ENCODE measurements around the gene ATP2B3.

Gene ATP2B3

DNA sequence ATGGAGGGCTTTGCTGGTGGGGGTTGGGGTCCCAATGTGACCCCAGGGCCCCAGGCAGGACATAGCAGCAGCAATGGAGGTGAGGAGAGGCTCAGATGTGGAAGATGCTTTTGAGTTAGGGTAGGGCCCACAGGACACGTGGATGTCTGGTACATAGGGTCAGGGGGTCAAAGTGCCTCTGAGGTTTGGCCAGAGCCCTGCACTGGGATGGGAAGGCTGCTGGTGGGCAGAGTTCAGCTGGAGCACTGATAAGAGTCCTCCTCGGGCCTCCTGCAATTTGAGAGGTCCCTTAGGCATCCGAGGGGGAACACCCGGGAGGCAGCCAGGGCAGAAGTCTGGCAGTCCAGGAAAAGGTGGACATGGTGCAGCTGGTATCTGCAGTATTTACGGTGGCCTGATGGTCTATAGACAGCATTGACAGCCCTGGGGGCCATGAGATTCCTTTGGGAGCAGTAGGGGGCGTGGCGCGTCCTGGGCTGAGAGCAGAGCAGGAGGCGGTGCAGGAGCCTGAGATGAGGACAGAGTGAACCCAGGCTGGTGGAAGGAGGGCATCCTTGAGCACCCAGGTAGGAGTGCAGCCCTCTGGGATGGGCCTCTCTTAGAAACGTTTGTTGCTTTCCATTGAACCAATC lies 58.9 kb downstream of the ATP2B3 start:
- DNase-seq: no peak

DNA sequence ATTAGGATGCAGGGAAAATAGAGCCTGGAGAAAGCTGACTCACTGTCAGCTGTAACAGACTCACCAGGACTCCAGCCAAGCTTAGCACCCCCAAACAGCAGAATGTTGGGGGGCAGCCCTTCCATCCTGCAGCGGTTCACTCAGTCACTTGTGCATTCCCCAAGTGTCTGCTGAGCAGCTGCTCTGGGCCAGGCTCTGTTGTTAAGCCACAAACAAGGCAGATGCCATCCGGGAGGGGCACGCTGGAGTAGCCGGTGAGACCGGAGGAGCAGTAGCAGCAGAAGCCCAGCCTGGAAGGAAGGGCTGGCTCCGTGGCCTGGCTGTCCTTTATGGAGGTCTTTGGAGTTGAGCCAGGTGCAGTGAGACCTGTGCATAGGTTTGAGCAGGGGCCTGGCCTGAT lies 59.5 kb downstream of the ATP2B3 start:
- DNase-seq: no peak

DNA sequence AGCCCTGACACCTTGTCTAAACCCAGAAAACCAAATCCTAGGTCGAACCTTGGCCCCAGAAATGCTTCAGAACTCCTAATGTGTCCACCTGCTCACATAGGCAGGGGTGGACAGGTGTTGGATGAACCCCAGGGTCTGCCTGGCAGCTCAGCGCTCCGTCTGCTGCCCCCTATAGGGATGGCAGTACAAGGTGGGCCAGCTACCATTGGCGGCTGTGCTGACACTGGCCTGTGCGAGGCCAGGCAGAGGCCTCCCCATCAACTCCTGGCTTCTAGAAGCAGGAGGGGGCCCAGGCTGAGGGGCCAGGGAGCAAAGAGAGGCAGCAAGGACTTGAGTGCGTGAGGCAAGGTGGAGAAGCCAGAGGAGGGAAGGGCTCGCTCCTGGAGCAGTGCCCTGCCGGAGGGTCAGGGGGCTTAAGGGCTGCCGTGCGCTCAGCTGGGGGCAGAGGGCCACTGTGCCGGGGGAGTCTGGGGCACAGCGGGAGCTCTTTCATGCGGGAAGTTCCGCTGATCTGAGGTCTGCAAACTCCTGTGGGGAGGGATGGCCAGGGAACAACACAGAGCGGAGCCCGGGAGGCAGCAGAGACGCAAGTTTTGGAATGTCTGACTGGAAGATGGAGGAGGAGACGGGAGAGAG lies 60.9 kb downstream of the ATP2B3 start:
- DNase-seq: no peak

DNA sequence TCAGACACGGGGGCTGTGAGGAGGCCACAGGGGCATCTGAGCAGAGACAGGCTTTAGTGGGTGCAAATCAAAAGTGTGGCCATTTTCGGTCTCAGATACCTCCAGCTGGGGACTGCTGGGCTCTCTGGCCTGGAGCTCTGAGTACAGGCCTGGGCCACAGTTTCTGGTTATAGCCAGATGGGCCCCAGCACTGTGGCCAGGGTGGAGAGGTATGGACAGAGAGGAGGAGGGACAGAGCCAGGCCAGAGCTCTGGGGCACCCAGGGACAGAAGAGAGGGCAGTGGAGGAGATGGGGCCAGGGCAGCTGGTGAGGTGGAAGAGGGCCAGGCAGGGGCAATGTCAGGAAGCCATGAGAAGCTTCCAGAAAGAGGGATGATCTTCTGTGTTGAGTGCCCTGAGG lies 61.4 kb downstream of the ATP2B3 start:
- no peak for DNase-seq

DNA sequence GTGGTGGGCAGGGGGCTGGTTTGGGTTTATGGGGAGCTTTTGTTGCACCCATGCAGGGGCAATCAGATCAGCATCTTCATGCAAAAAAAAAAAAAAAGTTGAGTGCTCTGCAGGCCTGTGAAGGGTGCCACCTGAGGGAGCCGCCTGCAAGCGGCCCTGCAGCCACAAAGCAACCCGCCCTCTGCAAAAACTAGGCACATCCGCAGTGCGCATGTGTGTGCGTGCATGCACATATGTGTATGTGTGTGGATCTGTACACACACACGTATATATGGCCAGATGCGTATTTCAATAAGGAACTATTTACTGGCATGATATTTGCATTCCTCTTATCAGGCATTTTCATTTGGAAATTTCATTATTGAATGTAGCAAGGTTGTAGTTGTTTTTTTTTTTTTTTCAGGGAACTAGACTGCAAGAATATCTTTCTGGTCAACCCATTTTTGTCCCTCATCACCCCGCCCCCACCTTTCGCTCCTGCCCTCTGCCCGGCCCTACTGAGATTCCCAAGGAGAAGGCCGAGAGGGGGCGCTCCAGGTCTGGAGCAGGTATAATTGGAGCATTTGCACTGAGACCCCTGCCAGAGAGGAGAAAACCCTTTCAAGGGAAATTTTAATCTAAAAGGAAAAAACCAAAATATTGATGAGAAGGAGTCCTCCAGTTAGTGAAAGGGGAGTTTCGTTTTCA lies 63.4 kb downstream of the ATP2B3 start:
- no peak for DNase-seq

DNA sequence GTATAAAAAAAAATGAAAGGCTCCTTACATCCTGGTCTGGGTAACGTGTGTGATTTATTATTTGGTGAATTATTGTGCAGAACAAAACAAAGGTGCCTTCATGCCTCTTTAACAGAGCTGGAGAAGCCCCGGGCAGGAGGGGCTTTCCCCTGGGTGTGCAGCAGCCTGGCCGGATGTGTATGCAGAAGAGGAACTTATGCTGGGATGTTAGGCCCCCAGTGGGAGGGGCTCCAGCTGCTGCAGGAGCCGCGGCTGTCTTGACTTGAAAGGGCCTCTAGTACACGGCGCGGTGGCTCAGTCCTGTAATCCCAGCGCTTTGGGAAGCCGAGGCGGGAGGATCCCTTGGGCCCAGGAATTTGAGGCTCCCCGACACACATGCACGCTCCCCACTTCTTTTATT lies 65.5 kb downstream of the ATP2B3 start:
- peak; percentile 61 for DNase-seq

DNA sequence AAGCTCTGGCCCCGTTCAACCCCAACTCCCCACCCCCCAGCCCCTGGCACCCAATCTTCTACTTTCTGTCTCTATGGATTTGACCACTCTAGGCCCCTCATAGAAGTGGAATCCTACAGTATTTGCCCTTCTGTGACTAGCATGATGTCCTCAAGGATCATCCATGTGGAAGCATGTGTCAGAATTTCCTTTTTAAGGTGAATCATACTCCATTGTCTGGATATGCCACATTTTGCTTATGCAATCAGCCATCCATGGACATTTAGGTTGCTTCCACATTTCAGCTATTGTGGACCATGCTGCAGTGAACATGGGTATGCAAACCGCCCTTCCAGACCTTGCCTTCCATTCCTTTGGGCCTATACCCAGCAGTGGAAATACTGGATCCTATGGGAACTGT lies 66.0 kb downstream of the ATP2B3 start:
- no peak for DNase-seq

DNA sequence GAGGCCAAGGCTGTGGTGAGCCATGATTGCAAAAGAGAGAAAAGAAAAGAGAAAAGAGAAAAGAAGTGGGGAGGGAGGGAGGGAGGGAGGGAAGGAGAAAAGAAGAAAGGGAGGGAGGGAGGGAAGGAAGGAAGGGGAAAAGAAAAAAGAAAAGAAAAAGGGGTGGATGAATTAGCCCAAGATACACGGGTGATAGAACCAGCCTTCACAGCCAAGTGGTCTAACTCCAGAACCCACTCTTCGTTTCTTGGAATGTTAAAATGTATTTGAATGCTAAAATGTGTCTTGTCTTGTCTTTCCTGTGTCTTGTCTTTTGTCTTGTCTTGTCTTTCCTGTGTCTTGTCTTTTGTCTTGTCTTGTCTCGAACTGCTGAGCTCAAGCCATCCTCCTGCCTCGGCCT lies 68.4 kb downstream of the ATP2B3 start:
- DNase-seq: no peak

DNA sequence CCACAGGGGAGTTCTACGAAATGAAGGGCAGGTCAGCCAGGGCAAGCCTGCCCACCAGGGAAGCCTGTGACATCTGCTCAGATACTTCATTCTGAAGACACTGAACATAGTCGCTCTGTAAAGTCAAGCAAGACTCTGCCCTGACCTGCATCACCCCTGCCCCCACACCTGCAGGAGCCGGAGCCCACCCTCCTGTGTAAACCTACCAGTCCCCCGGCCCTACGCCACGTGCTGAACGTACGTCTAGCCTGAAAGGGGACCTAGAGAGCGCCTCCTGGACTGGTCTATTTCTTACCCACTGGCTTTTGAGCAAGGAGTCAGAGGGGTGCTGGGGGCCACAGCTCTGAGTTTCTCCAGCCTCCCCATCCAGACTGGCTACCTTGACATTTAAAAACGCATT lies 69.9 kb downstream of the ATP2B3 start:
- no peak for DNase-seq

DNA sequence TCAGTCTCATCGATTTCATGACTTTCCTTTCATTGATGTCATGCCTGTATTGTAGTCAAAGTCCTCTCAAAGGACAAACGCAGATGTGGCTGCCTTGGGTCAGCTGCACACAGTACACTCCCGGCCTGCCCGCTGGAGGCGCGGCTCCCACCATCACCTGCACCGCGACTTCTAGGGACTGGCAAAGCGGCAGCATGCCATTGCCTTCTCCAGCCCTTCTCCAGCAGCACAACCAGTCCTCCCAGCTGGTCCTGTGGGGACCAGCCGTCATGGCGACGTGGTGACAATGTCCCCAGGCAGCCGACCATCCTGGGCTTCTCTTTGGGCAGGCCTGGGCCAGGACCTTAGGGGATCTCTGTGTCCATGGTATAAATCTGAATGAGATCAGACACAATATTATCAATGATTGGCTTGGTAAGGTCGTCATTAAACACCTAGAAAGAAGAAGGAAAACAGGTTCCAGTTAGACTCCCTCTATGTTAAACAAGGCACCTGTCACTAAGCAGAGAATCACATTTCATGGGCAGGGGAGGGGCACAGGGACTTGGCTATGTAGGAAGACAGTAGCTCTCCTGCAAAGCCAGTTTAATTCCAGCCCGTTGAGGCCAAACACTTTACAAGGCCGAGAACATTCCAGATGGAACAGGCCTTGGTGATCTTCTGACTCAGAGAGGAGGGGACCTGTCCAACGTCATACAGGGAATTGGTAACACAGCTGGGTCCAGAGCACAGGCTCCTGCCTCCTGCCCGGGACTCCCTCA lies 70.8 kb downstream of the ATP2B3 start:
- no peak for DNase-seq

DNA sequence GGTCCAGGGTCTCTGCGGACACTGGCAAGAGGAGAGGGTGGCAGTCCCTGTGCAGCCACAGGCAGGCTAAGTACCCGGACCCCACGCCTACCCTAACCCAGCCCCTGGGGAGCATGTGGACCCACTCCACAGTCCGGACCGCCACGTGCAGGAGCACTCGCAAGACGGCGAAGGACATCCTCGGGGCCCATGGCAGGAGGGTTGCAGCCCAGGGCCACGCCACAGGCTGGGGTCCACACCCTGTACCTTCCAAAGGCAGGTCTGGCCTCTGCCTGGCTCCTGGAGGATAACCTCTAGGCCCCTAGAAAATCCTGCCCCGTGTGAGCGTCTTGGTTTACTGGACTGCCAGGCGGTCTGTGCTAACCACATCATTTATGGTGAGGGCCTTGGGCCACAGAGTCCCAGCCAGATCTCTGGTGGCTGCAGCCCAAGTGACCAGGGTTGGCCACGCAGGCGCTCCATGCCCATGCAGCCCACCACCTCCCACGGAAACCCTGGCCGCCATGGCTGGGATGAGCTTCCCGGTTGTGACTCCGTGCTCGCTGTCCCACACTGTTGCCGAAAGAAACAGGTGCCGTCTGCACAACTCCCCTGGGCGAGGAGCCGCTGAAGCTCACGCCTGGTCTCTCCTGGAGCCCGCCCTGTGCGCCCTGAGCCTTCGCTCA lies 71.5 kb downstream of the ATP2B3 start:
- DNase-seq: no peak

DNA sequence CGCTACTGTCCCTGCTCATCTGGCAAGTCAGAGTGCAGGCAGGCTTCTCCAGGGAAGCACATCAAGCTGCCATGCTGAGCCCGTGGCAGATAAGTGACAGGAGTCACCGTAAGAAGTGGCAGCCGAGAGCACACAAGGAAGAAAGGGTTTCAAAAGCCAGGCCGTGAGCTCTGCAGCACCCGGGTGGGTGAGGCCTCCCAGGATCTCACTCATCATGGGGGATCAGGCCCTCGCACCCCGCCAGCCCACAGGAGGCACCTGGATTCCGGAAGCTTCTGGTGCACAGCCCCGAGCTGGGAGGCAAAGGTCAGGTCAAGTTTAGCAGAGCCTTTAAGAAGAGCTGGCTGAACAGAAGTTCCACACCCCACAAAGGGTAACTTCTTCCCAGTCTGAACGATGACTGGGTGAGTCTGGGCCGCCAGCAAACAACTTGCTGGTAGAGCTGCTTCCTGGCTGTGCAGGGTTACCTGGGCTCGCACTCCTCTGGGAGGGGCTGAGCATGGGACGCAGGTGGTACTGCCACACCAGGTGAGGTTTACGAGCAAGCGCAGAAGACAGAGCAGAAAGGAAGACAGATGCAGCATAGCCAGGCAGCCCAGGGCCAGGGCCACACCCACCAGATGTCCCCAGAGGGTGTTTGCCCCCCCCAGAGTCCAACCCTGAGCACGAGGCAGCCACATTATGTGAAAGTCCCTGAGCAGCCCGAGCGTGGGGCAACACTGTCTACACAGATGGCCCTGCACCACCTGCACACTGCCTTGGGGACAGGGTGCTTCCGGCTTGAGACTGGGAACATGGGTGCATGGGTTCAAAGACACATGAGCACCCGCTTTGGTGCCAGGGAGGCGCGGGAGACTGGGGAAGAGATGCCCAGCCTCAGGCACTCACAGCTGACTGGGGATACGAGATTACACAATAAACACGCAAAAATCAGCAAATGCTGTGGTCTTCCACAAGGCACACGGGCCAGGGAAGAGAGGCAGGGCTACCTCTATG lies 73.8 kb downstream of the ATP2B3 start:
- DNase-seq: no peak

DNA sequence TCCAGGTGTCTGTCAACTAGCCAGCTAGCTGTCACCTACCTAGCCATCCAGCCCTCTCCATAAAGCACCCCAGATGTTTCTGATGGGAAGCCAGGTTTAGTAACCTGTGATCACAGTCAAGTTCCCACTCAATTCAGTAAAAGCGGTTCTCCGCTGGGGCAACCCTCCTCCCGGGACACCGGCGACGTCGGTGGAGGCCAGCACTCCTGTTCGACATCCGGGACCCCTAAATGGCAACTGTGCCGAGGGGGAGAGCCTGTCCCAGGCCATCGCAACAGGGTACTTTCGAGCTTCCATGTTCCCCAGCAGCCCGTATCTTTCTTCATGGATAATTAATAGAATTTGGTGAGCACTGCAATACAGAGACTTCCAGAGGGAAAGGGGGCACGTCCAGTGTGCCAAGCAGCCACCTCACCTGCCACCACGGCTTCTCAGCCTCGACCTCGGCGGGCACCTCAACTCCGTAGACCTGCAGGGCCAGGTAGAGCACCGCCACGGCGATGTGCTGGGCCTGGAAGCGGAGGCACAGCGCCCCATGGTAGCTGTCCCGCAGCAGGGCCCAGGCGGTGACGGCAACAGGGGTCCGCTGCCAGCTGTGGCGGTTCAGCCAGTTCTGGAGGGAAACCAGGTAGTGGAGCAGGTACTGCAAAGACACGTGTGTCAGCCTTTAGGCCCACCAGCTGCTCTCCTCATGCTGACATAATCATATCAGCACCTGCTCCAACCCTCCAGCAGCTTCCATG lies 74.8 kb downstream of the ATP2B3 start:
- no peak for DNase-seq

DNA sequence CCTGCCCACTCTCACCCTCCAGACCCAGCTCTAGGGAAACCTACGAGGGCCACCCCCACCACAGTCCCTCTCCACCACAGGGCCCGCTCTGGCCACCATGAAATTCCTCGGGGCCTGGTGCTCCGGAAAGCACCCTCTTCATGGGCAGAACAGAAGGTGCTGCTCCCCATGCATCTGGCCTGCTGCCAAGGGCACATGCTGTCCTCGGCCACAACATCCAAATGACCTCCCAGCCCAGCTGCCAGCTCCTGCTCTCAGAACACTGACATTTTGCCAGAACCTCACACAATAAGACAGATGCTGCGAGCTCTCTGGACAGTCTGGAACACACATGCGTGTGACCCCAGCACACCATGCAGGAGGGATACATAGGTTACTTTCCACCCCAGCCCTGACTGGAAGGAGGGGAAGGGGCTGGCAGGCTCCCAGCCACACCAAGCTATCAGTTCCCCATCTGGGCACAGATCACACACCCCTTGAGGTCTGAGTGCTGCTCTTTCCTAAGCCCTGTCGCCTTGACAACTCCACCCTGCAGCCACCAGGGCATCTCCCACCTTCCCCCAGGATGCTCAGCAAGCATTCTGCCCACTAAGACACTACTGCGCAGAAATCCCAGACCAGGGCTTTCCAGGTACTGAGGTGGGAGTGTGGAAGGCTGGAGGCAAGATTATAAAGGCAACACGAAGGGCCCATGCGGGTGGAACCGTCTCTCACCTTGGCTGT lies 75.7 kb downstream of the ATP2B3 start:
- DNase-seq: no peak

DNA sequence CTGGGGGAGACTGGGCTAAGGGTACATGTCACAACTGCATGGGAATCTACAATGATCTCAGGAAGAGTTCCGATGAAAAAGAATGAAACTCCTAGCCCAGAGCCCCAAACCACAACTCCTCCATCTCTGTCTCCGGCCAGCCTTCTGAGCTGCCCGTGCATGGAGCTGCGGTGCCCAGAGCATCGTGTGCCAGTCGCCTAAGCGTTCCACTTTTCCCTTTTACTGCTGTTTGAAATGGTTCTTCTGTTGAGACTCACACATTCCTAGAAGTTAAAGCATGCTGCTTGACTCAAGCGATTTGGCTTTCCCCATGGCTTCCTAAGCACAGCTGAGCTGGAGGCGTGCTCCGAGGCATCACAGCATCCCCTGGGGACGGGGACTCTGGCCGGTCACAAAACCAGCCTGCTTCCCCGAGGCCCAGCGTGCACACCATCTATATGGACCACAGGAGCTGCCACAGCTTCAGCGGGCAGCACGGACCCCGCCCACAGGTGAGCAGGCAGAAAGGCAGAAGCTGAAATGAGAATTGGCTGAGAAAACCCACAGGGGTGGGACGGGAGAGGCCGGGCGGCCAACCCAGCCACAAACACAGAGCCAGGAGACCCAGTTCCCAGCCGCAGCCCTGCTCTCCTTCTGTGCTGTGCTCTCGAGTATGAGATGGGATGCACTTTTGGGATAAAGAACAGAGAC lies 76.5 kb downstream of the ATP2B3 start:
- no peak for DNase-seq

DNA sequence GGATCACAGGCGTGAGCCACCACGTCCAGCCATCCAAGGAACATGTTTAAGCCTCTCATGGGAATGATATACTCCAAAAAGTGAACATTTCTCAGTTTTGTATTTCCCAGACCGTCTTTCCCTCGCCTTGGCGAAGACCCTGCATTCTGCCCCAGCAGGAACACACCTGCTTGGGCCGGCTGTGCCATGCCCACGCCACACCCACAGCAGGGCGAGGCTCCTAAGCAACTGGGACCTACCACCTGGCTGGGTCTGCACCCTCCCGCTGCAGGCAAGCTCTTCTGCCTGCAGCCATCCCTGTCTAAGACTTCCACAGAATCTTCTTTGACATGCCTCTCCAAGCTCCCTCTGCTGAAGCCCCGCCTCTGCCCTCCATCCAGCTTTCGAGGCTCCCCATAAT lies 77.9 kb downstream of the ATP2B3 start:
- no peak for DNase-seq

DNA sequence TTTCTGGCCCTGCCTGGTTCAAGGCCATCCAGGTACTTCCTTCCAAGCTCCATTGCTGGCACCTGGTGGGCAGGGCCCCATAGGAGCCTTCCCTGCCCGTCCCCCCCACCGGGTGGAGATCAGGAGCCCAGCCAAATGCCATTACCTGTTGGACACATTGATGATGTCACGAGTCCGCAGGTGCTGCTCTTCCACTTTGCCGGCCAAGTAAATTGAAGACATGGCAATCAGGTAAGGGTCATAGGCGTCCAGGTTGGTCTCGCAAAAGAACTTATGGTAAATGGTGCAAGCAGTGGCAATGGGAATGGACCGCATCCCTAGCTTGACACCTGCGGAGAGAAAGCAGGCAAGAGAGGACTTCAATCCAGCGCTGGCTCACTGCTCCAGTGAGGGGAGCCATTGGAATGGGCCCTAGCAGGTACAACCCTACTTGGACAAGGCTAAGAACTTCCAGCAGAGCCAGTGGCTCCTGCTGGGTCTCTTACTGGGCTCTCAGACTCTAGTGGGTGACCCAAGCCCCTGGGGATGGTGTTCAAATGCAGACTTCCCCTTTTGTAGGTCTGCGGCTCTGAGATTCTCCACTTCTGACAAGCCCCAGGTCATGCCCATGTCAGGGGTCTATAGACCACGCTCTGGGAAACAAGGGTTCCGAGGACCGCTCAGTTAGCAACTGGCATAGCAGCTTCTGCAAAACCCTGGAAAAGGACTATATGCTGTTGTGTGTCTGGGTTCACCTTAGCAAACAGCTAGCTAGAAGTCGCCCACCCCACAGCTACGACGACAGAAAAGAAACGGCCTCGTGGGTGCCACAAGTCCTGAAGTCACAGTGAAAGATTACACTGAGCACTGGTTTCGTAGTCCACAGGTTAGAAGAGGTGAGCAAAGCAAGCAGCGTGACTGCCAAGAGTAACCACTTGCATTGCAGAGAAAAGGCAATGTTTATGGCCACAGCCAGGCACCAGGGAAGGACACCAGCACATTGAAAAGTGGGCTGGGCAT lies 78.7 kb downstream of the ATP2B3 start:
- no peak for DNase-seq

DNA sequence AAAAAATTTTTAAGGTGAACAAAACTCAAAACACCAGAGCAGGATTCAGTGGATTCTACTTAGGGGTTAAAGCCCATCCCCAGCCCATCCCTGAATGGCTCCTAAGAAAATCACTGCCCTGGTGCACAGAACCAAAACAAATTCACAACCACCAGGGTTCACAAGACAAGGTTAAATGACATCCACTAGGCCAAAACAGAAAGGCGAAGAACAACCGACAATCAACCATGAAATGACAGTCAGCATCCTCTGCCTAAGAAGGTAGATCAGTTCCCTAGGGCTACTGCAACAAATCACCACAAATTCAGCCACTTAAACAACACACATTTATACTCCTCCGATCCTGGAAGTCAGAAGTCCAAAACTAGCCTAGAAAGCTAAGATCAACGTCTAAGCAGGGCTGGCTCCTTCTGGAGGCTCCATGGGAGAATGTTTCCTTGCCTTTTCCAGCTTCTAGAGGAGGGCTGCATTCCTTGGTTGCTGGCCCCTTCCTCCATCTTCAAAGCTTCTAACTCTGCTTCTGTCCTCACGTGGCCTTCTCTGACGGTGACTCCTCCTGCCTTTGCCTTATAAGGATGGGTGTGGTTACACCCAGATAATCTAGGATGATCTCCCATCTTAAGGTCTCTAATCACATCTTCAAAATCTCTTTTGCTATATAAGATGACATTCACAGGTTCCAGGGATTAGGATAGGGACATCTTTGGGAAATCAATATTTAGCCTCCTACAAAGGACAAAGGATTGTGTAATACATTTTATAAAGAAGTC lies 79.7 kb downstream of the ATP2B3 start:
- no peak for DNase-seq

All from stimulated activated CD4-positive, alpha-beta T cell treated with anti-CD3 and anti-CD28 coated beads, Interleukin-1b, Interleukin-23, amount 100 ng/mL, for 48 hours (primary cell).